ENCODE data around the gene NEGR1.

DNA sequence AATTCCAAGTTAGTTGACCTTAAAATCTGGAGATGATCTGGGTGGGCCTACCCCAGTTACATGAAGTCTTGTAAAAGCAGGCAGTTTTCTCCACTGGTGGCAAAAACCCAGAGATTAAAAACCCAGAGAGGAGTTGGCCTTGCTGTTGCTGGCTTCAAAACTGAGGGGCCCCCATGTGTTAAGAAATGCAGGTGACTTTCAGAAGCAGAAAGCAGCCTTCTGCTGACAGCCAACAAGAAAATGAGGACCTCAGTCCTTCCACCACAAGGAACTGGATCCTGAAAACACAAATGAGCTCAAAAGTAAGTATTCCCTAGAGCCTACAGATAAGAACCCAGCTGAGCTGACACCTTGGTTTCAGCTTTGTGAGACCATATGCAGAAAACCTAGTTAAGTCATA lies 857.8 kb downstream of the NEGR1 start:
- TF ChIP-seq EZH2 (IDR thresholded peaks at IDR 0.05; ENCODE audit: borderline replicate concordance, insufficient read depth, low read length, poor library complexity, severe bottlenecking), result no peak
- no peak for TF ChIP-seq RAD21 (conservative IDR thresholded peaks at IDR 0.05)
- TF ChIP-seq, protein P1, sequence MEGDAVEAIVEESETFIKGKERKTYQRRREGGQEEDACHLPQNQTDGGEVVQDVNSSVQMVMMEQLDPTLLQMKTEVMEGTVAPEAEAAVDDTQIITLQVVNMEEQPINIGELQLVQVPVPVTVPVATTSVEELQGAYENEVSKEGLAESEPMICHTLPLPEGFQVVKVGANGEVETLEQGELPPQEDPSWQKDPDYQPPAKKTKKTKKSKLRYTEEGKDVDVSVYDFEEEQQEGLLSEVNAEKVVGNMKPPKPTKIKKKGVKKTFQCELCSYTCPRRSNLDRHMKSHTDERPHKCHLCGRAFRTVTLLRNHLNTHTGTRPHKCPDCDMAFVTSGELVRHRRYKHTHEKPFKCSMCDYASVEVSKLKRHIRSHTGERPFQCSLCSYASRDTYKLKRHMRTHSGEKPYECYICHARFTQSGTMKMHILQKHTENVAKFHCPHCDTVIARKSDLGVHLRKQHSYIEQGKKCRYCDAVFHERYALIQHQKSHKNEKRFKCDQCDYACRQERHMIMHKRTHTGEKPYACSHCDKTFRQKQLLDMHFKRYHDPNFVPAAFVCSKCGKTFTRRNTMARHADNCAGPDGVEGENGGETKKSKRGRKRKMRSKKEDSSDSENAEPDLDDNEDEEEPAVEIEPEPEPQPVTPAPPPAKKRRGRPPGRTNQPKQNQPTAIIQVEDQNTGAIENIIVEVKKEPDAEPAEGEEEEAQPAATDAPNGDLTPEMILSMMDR (IDR thresholded peaks at IDR 0.05; ENCODE audit: poor library complexity, severe bottlenecking), result no peak
- TF ChIP-seq, protein P2, sequence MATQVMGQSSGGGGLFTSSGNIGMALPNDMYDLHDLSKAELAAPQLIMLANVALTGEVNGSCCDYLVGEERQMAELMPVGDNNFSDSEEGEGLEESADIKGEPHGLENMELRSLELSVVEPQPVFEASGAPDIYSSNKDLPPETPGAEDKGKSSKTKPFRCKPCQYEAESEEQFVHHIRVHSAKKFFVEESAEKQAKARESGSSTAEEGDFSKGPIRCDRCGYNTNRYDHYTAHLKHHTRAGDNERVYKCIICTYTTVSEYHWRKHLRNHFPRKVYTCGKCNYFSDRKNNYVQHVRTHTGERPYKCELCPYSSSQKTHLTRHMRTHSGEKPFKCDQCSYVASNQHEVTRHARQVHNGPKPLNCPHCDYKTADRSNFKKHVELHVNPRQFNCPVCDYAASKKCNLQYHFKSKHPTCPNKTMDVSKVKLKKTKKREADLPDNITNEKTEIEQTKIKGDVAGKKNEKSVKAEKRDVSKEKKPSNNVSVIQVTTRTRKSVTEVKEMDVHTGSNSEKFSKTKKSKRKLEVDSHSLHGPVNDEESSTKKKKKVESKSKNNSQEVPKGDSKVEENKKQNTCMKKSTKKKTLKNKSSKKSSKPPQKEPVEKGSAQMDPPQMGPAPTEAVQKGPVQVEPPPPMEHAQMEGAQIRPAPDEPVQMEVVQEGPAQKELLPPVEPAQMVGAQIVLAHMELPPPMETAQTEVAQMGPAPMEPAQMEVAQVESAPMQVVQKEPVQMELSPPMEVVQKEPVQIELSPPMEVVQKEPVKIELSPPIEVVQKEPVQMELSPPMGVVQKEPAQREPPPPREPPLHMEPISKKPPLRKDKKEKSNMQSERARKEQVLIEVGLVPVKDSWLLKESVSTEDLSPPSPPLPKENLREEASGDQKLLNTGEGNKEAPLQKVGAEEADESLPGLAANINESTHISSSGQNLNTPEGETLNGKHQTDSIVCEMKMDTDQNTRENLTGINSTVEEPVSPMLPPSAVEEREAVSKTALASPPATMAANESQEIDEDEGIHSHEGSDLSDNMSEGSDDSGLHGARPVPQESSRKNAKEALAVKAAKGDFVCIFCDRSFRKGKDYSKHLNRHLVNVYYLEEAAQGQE (IDR thresholded peaks at IDR 0.05; ENCODE audit: borderline replicate concordance), result no peak
- no peak for TF ChIP-seq EP300 (conservative IDR thresholded peaks at IDR 0.05; ENCODE audit: poor library complexity, severe bottlenecking)
- TF ChIP-seq TAF1 (IDR thresholded peaks at IDR 0.05; ENCODE audit: low read depth), result no peak
